Measurements from ENCODE around the gene TNFRSF1A.

DNA sequence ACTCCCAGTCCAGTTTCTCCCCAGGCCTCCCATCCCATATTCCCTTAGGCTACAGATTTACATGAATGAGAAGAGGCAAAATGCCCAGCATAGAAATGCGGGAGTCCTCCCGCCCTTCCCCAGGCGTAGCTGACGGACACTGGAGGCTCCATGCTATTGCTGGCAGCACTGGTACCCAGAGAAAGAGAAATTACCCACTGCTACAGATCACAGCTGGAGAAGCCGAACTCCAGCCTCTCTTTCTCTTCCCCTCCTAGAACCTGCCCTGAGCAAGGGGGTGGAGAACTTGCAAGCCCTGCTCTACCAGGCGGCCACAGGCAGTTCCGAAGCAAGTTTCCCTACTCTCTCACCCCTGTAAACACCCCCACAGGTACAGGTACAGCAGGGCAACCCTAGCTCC is 45.7 kb upstream of the TNFRSF1A start:
- TF ChIP-seq, protein P1, sequence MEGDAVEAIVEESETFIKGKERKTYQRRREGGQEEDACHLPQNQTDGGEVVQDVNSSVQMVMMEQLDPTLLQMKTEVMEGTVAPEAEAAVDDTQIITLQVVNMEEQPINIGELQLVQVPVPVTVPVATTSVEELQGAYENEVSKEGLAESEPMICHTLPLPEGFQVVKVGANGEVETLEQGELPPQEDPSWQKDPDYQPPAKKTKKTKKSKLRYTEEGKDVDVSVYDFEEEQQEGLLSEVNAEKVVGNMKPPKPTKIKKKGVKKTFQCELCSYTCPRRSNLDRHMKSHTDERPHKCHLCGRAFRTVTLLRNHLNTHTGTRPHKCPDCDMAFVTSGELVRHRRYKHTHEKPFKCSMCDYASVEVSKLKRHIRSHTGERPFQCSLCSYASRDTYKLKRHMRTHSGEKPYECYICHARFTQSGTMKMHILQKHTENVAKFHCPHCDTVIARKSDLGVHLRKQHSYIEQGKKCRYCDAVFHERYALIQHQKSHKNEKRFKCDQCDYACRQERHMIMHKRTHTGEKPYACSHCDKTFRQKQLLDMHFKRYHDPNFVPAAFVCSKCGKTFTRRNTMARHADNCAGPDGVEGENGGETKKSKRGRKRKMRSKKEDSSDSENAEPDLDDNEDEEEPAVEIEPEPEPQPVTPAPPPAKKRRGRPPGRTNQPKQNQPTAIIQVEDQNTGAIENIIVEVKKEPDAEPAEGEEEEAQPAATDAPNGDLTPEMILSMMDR (IDR thresholded peaks at IDR 0.05; ENCODE audit: low read depth, low read length), result no peak
- no peak for TF ChIP-seq EZH2phosphoT487 (IDR thresholded peaks at IDR 0.05; ENCODE audit: low read depth)
